Erythroblast (primary cell): Measurements from ENCODE around the gene CACNA2D1.

Source experiments
- DNase-seq, 2 experiments: peaks; one replicate each; lab custom pipeline; 2025; lab: John Stamatoyannopoulos, UW
- GATA1 ChIP-seq: IDR thresholded peaks from 2 replicates; pipeline ENCODE4 v1.6.1; 2011; ENCODE audit warnings: low read depth, mild to moderate bottlenecking, control low read depth, low read length, moderate library complexity
- POLR2A ChIP-seq: IDR thresholded peaks from 2 replicates; pipeline ENCODE4 v1.6.1; 2011; ENCODE audit warnings: mild to moderate bottlenecking, low read length

The CACNA2D1 gene

DNA sequence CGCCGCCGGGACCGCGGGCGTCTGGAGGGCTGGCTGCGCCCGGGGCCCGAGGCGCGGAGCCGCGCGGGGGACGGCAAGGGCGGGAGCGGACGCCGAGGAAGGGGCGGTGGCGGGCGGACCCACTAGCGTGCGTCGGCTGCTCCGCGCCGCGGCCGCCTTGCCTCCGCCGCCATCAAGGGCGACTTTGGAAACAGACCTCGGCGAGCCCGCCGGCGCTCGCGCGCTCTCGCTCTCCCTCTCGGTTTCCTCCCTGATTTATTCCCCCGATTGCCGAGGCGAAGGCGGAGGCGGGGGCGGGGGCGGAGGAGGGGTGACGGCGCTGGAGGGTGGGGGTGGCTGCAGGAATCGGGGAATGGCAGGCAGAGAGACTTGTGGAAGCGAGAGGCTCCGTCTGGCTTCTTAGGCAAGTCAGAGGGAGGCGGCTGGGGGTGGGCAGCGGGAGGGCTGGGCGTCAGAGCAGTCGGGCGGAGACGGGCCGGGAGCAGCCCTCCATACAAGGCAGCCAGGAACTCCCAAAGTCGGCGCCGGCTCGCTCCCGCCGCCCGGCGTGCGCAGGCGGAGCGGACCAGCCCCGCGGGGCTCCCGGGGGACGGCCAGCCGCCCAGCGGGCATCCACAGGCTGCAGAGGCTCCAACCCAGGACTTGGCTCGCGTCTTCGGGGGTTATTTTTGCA lies at the start of gene CACNA2D1:
Gene CACNA2D1 (minus strand): TSS at position 231 of the 673 bp plus-strand sequence.
- TF ChIP-seq POLR2A (no peak), GATA1 (no peak)
- peak in 1 of 2 experiments; percentile 6 for DNase-seq

DNA sequence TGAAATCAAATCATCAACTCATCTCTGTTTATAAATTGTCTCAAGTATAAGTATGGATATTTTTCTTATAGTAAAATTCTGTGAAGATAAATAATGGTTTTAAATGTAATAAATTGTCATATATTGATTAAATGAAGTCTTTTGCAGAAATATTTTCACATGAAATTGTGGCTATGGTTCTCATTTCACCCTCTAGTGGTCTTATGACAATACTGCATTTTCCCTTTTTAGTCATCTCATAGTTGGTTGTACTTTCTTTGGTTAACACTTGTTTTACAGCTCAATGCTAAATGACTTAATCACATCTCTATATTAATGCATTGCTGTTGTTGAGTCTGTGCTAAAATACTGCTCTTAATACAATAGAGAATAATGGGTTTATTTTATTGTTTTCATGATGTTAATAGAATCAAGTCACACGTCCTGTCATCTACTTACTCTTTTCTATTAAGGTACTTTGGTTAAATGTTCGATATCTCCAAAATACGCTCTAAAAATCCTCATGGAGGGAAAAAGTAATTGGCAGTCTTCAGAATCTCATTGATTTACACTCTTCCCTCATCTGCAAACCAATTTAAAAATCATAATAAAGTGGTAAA lies 38.0 kb upstream of the CACNA2D1 start:
- no peak for TF ChIP-seq GATA1
- DNase-seq, result peak; percentile 1 to 17

DNA sequence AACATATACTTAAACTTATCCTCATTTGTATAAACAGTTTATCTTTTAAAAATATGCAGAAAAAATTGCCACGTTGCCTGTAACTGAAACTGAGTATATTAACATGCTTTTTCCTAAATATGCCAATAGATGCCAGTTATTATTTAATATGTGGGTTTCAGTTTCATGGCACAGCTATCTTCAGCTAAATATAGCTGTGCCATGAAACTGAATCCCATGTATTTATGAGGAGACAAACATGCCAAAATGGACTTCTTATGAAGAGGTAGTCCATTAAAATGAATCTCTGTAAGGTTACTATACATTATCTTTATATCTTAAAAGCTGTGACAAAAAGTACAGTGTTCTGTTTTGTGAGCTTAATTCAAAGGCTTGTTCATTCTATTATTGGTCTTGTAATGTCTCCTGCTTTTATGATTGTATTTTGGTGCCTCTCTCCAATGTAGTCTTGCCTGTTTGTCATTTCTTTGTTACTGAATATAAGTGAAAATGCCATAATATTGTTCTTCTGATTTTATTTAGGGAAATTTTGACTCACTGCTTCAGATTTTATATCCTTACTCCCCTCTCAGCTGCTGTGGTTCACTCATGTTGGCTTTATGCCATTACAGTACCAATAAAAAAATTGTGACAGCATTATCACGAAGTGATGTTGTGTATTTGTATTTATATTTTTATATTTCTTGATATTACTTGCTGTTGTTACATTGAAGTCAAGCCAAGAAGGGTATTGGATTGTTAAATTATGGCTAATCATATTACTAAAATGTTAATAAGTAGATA lies 34.3 kb upstream of the CACNA2D1 start:
- TF ChIP-seq GATA1, result no peak
- TF ChIP-seq POLR2A, result no peak
- DNase-seq, result no peak

DNA sequence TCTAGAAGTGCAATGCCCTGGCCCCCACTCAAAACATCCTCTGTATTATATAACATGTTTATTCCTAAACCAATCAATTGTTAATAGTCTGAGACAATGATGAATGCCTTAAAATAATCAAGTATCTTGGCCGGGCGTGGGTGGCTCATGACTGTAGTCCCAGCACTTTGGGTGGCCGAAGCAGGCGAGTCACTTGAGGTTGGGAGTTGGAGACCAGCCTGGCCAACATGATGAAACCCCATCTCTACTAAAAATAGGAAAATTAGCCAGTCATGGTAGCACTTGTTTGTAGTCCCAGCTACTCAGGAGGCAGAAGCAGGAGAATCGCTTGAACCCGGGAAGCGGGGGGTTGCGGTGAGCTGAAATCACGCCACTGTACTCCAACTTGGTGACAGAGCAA lies 29.4 kb upstream of the CACNA2D1 start:
- DNase-seq, result no peak
- no peak for TF ChIP-seq POLR2A
- TF ChIP-seq GATA1, result no peak

DNA sequence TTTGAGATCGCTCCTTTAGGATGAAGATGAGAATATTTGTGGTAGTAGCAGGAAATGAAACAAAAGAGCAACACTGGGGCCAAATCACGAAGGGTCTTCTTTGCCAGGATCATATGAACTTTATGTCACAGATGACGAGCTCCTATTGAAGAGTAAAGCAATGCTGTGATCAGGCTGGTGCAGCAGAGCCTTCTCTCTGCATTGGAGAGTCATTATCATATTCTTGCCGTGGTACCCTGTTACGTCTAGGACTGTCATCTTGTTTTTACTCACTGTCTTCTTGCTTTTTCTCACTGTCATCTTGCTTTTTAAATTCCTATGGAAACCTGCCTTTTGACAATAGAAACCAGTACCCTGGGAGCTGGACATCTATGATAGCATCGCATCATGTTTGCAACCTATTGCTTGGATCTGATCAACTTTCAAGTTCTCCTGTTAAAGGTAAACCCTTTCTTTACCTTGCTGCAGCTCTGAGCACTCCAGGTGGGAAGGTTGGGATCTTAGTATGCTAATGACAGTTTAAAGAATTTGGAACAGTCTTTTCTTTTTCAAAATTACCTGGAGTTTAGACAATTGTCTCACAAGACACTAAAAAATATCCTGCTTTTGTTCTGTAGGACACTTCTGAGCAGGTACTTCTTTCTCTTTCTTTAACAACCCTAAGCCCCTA lies 27.9 kb upstream of the CACNA2D1 start:
- DNase-seq, result no peak
- no peak for TF ChIP-seq GATA1
- no peak for TF ChIP-seq POLR2A

DNA sequence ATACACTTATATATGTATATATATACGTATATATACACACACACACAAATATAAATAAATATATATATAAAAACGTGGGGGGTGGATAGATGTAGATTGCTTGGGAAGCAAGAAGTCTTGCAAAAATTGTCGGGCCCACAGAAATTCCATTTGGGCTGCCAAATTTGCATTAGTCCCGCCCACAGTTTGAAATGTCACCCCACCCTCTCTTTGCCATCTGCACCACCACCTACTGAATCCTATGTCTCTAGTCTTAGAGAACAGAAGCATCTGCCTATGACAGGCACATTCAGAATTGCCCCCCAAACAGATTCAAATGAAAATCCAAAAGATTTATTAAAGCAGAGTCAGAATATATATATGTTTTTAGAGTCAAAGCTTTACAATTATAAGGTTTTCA lies 25.6 kb upstream of the CACNA2D1 start:
- no peak for TF ChIP-seq GATA1
- no peak for DNase-seq

DNA sequence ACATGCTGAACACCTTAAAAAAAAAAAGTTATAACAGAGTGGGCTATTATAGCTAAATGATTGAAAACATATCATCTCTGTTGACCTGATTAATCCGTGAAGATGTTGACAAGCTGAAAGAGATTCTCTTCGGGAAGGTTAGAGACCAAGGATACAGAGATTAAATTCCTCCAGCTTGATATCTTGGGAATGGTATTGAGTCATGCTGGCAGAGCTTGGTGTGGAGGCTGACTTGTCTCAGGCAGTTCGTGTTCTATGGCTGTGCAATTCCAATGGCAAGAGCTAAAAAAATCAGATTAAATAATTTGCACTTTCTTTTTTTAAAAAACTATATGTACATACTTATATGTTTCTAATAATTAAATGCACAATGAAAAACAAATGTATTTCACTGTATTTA lies 24.9 kb upstream of the CACNA2D1 start:
- no peak for TF ChIP-seq POLR2A
- TF ChIP-seq GATA1, result no peak
- no peak for DNase-seq

GRCh38 chr7:82467020-82467419 lies 23.4 kb upstream of the CACNA2D1 start:
- DNase-seq, result no peak
- TF ChIP-seq GATA1 (no peak), POLR2A (no peak)

DNA sequence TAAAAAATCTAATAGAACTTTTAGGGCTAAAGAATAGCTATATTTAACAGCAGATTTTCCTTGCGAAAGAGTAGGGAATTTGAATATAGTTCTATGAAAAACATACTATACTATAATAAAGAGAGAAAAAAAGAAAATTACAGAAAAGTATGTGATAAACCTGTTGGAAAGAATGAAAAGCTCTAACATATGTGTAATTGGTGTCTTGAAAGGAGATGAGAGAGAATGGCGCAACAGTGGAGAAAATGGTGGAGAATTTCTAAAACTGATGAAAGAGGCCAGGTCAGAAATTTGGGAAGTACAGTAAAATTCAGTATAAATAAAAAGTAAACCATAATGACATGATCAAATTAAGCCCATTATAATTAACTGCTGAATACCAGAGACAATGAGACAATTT lies 20.8 kb upstream of the CACNA2D1 start:
- no peak for TF ChIP-seq POLR2A
- TF ChIP-seq GATA1, result no peak

DNA sequence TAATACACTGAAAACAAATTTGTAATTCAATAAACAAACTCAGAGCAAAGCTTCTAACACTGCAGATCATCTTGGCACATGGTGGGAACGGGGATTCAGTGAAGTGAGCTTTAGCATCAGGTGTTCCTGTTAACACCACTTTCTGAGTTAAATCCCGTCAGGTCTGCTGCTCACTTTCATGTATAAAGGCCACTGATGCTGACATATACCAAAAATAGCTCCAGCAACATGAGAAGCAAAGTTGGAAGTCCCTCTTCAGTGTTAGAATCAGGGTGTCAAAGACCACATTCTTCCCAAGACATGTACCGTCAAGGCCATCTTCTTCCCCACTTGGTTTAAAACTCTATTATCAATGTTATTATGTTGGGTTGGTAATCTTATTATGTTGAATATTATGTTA lies 11.7 kb upstream of the CACNA2D1 start:
- TF ChIP-seq POLR2A (no peak), GATA1 (no peak)
- DNase-seq, result no peak

More for the DNA sequence above, 20.8 kb upstream of the CACNA2D1 start:
- DNase-seq, result no peak

- no peak for DNase-seq
- no peak for TF ChIP-seq POLR2A
- no peak for TF ChIP-seq GATA1
These were observed 7.2 kb upstream of the CACNA2D1 start for GRCh38 chr7:82450759-82451158.

DNA sequence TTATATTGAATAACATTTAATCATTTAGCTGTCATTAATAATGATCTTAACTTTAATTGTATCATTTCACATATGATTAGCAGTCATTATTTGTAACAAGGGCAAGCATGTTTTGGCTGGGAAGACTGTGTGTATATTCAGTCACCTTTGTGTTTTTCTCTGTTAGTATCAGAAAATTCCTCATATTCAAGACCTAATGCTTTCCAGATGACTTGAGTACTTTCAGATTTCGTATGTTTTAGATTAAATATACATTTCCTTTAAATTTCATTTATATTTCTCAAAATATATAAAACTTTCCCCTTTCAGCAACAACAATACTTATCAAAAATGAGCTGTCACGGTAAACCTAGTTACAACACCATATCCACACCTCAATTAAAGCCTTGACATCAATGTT lies 6.3 kb upstream of the CACNA2D1 start:
- TF ChIP-seq POLR2A, result no peak
- no peak for TF ChIP-seq GATA1
- DNase-seq, result no peak

GRCh38 chr7:82446897-82447296 lies 3.3 kb upstream of the CACNA2D1 start:
- TF ChIP-seq POLR2A (no peak), GATA1 (no peak)
- DNase-seq, result no peak

- DNase-seq, result no peak
- TF ChIP-seq POLR2A (no peak), GATA1 (no peak)
These were observed 1.7 kb upstream of the CACNA2D1 start for GRCh38 chr7:82445271-82445670.
